Skin epidermis (tissue), 12 donors: ENCODE data around the gene TBC1D9B.

ENCODE experiments used
- H3K27ac ChIP-seq, 21 experiments: fragments of 200-600 bp; sonication (generic) in 11 of 21; one replicate each; pipeline ENCODE4 v1.5.0; 2020; ENCODE audit warnings: mild to moderate bottlenecking in 3 of 21, inconsistent platforms in 2 of 21, moderate library complexity in 2 of 21
- H3K4me3 ChIP-seq, 7 experiments: fragments of 200-600 bp; sonication (generic) in 2 of 7; one replicate each; pipeline ENCODE4 v1.5.0; 2020; ENCODE audit warnings: inconsistent platforms in 2 of 7, mild to moderate bottlenecking in 2 of 7, moderate library complexity in 1 of 7

Gene TBC1D9B

DNA sequence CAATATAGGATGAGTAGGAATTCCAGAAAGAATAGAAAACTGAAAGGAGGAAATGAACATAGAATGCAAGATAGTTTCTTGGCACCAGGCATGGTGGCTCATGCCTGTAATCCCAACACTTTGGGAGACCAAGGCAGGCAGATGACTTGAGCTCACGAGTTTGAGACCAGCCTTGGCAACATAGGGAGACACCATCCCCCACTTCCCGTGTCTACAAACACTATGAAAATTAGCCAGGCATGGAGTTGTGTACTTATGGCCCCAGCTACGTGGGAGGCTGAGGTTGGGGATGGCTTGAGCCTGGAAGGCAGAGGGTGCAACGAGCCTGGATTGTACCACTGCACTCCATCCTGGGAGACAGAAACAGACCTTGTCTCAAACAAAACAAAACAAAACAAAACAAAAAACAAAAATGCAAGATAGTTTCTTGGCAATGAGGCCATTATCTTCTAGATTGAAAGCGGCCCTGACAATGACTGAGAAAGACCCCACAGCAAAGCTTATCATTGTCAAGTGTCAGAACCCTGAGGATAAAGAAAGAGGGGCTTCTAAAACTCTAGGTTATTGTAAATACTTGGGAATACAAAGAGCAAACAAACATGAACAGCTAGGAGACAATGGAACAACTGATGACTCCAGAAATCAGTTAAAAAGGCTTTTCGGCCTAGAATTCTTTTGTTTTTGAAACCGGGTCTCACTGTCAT is 77.8 kb downstream of the TBC1D9B start:
- H3K27ac ChIP-seq = no peak overlapping the region
- no peak overlapping the region for H3K4me3 ChIP-seq

DNA sequence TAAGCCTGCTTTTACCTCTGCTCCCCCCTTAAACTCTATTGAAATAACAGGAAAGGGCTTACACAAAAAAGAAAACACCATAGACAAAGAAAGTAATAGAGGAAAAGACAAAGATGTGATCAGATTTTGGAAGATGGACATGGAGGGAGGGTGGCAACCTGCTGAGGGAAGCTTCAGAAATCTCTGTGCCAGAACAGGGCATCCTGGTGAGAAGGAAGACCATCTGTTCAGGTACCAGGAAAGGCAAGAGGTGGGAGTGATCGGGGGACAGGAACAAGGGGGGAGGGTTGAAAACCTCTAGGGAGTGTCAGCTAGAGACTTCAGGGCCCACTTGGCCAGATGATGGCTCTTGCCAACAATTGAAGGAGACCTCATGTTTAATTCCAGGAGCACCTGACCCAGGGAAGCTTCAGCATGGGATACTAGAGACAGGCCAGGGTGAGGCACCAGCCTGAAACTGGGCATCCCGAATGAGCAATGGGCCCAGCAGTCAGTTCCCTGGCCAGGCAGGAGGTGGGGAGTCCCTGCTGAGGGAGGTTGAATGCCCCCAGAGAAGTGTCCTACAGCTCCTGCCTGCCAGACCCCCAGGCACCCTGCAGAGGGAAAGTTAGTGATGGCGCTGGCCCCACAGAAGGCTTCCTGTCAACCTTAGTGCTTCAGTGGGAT is 78.8 kb downstream of the TBC1D9B start:
- H3K27ac ChIP-seq = peak overlapping the region in 1 of 21 experiments; percentile 2
- no peak overlapping the region for H3K4me3 ChIP-seq

GRCh38 chr5:179827680-179828079 is 80.0 kb downstream of the TBC1D9B start:
- peak overlapping the region in 5 of 21 experiments; percentile 8 to 63 (median 16) for H3K27ac ChIP-seq
- H3K4me3 ChIP-seq = no peak overlapping the region

DNA sequence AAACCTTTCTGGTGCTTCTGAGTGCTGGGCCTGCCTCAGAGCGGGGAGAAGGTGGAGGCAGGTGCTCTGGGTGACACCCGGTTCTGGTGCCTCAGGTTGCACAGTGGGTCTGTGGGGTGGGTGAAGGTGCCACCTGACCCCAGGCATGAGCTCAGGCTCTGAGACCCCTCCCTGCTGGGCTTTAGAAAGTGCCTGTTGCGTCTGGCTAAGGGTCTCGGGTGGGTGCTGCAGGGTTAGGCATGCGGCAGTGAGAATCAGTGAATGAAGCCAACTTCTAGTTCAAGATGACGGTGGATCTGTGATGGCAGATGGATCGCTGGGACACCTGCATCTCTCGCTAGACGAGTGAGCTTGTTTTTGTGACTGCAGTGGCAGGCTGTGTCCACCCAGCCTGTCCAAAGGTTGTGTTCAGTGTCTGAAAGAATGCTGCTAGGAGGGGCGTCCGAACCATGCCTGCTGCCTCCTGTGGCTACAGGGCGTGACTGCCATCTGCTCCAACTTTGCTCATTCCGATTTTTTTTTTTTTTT is 82.0 kb downstream of the TBC1D9B start:
- H3K4me3 ChIP-seq = no peak overlapping the region
- H3K27ac ChIP-seq = no peak overlapping the region

DNA sequence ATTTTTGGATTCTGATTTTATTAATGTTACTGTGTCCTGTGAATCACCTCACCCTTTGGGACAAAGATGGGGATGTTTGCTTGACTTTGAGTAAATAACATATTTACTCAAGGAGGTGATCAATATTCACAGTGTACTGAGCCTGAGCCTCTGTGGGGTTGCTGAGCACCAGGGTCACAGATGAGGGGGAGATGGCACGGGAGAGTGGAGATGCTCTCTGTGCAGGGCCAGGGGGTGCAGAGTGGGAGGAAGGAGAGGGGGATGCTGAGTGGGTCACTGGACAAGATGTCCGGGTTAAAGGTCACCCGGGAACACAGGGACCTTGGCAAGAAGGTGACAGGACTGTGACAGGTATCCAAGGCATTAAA is 83.0 kb downstream of the TBC1D9B start:
- Histone ChIP-seq H3K4me3 (no peak overlapping the region), H3K27ac (no peak overlapping the region)

GRCh38 chr5:179823937-179824744 is 83.6 kb downstream of the TBC1D9B start:
- no peak overlapping the region for H3K4me3 ChIP-seq

GRCh38 chr5:179822444-179822990 is 85.2 kb downstream of the TBC1D9B start:
- peak overlapping the region; percentile 64 to 100 (median 99) for H3K4me3 ChIP-seq
- H3K27ac ChIP-seq = peak overlapping the region in 8 of 21 experiments; percentile 24 to 100 (median 70)

More at GRCh38 chr5:179823937-179824744, 83.6 kb downstream of the TBC1D9B start:
- H3K27ac ChIP-seq = peak overlapping the region in 1 of 21 experiments; percentile 44

DNA sequence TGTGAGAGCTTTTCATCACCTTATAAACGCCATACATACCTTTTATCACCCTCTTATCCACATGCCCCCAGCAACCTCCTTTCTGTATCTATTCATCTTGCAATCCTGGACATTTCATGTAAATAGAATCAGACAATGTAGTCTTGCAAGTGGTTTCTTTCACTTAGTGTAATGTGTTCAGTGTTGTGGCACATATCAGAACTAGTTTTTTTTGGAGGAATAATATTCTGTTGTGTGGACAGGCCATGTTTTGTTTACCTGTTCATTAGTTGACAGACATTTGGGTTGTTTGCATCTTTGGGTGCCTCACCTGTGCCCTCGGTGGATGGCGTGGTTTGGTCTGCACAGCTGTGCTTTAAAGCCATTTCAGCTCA is 85.7 kb downstream of the TBC1D9B start:
- Histone ChIP-seq H3K27ac (peak overlapping the region in 9 of 21 experiments; percentile 39 to 100 (median 96)), H3K4me3 (peak overlapping the region; percentile 64 to 100 (median 99))

DNA sequence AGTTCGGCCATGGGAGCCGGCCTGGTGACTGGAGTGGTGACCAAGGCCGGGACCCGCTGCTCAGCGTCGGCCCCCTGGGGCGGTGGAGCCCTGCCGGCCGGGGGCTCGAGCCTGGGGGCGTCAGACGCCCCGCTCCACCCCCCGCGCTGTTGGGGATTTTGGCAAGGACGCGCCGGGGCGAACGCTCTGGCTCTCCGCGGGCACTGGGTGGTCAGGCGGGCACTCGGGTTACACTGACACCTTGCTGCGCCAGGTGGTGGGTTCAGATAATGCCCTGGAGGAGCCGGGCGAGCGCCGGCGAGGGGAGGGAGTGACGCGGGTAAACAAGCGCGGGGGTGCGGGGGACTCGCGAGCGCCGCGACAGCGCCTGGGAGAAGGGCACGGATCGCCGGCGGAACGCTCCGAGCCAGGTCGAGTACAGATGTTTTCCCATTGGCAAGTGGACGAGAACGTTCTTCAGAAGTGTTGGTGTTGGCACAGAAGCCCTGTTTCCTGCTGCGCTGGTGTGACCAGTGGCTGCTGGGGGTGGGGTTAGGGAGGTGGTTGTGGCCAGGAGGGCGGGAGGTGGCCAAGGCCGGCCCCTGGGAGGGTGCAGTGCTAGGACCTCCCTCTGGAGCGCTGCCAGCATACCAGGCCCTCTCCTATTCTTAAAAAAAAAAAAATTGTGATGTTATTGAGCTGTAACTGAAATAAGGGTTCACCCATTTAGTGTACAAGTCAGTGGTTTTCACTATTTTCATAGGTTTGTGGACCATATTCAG is 86.2 kb downstream of the TBC1D9B start:
- H3K27ac ChIP-seq = peak overlapping the region; percentile 88 to 100 (median 97)
- H3K4me3 ChIP-seq = peak overlapping the region; percentile 64 to 100 (median 99)

DNA sequence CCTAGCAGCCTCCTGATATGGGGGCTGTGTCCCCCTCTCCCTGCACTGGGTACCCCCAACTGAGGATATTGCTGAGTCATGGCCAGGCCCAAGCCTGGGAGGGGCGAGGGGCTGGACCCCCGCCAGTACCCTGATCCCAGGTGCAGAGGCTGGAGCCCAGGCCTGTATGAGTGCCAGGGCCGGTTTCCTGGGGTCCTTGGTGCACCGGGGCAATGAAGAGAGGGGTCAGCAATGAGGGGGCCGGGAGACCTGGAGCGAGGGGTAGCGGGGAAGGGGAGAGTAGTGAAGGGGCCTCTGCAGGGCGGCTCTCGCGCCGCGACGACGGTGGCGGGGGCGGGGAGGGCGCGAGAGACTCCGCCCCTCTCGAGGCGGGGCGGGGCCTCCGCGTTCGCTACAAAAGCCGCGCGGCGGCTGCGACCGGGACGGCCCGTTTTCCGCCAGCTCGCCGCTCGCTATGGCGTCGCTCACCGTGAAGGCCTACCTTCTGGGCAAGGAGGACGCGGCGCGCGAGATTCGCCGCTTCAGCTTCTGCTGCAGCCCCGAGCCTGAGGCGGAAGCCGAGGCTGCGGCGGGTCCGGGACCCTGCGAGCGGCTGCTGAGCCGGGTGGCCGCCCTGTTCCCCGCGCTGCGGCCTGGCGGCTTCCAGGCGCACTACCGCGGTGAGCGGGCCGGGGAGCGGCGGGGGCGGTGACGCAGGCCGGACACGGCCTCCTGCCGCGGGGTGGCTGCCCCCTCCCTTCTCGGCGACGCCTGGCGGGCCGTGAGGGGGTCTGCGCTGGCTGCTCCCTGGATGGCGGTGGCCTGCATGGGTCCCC is 87.0 kb downstream of the TBC1D9B start, which contains the start of gene SQSTM1:
SQSTM1 (plus strand) TSS at position 423 of the 815 bp plus-strand sequence; CDS start at position 455, 32 bp downstream.
- Histone ChIP-seq H3K4me3 (peak within 1 kb of the TSS; percentile 64 to 100 (median 99)), H3K27ac (peak within 1 kb of the TSS; percentile 88 to 100 (median 97))

GRCh38 chr5:179820127-179820482 is 87.6 kb downstream of the TBC1D9B start:
- peak overlapping the region; percentile 68 to 100 (median 97) for H3K27ac ChIP-seq
- peak overlapping the region; percentile 64 to 100 (median 99) for H3K4me3 ChIP-seq

- Histone ChIP-seq H3K27ac (peak overlapping the region; percentile 68 to 100 (median 97)), H3K4me3 (peak overlapping the region; percentile 9 to 100 (median 96))
Measured at GRCh38 chr5:179819296-179820126, 88.2 kb downstream of the TBC1D9B start.

GRCh38 chr5:179818746-179819295 is 88.9 kb downstream of the TBC1D9B start:
- Histone ChIP-seq H3K27ac (peak overlapping the region; percentile 68 to 100 (median 97)), H3K4me3 (peak overlapping the region; percentile 9 to 100 (median 95))

- peak overlapping the region; percentile 9 to 100 (median 95) for H3K4me3 ChIP-seq
- peak overlapping the region in 20 of 21 experiments; percentile 88 to 100 (median 98) for H3K27ac ChIP-seq
Measured at GRCh38 chr5:179817890-179818745, 89.6 kb downstream of the TBC1D9B start.

- H3K27ac ChIP-seq = peak overlapping the region in 16 of 21 experiments; percentile 9 to 99 (median 62)
- peak overlapping the region in 6 of 7 experiments; percentile 23 to 50 (median 39) for H3K4me3 ChIP-seq
Measured at GRCh38 chr5:179817470-179817840, 90.2 kb downstream of the TBC1D9B start.
